Neural cell (in vitro differentiated cells): ENCODE results near the gene NOS1AP. TPM values are rescaled to one million over a fixed set of nuclear protein-coding genes. Genes with fewer than 3 reads are reported as not detected.

Experiments
- H2AFZ ChIP-seq: fragments of 200-600, 300-800 bp; sonication (generic), shearing (Covaris generic); 2 replicates; pipeline ENCODE4 v1.6.0; 2014; ENCODE audit warnings: low read depth, mild to moderate bottlenecking, antibody characterized with exemption, low read length, moderate library complexity
- H3F3A ChIP-seq: fragments of 200-600 bp; shearing (Covaris generic); 2 replicates; pipeline ENCODE4 v1.6.1; 2016; ENCODE audit warnings: mild to moderate bottlenecking, moderate library complexity, mixed read lengths, antibody characterized with exemption, low read length; ENCODE audit not compliant: insufficient read depth, poor library complexity, severe bottlenecking
- H3K27ac ChIP-seq: fragments of 200-600, 300-800 bp; sonication (generic), shearing (Covaris generic); 2 replicates; pipeline ENCODE4 v1.5.1; 2014; ENCODE audit warnings: mild to moderate bottlenecking, low read length, moderate library complexity
- H3K27me3 ChIP-seq: fragments of 300-800, 200-600 bp; sonication (generic), shearing (Covaris generic); 2 replicates; pipeline ENCODE4 v1.6.0; 2014; ENCODE audit warnings: mild to moderate bottlenecking, low read depth, low read length, moderate library complexity; ENCODE audit not compliant: insufficient read depth
- H3K36me3 ChIP-seq: fragments of 300-800, 200-600 bp; sonication (generic), shearing (Covaris generic); 2 replicates; pipeline ENCODE4 v1.5.1; 2014; ENCODE audit warnings: mild to moderate bottlenecking, antibody characterized with exemption, low read length, moderate library complexity; ENCODE audit not compliant: insufficient read depth
- H3K4me2 ChIP-seq: fragments of 300-800, 200-600 bp; sonication (generic), shearing (Covaris generic); 2 replicates; pipeline ENCODE4 v1.6.0; 2014; ENCODE audit warnings: mild to moderate bottlenecking, low read length
- H3K4me3 ChIP-seq: fragments of 300-800, 200-600 bp; sonication (generic), shearing (Covaris generic); 2 replicates; pipeline ENCODE4 v1.5.1; 2014; ENCODE audit warnings: mild to moderate bottlenecking, low read length, moderate library complexity
- H3K79me2 ChIP-seq: fragments of 200-600 bp; shearing (Covaris generic); replicated peaks from 2 replicates; pipeline ENCODE4 v1.6.0; 2014; ENCODE audit warnings: mild to moderate bottlenecking, low read length, moderate library complexity; ENCODE audit not compliant: insufficient read depth
- H3K9ac ChIP-seq: fragments of 300-800, 200-600 bp; sonication (generic), shearing (Covaris generic); 2 replicates; pipeline ENCODE4 v1.6.1; 2016; ENCODE audit warnings: mild to moderate bottlenecking, low read length, mixed read lengths
- H3K9me2 ChIP-seq: fragments of 200-600 bp; shearing (Covaris generic); 2 replicates; pipeline ENCODE4 v1.6.1; 2016; ENCODE audit warnings: mild to moderate bottlenecking, low read length, mixed read lengths; ENCODE audit not compliant: insufficient read depth
- H3K9me3 ChIP-seq: fragments of 200-600, 300-800 bp; sonication (generic), shearing (Covaris generic); 2 replicates; pipeline ENCODE4 v1.6.1; 2016; ENCODE audit warnings: mild to moderate bottlenecking, mixed run types, low read length, moderate library complexity, mixed read lengths
- H4K20me1 ChIP-seq: fragments of 200-600 bp; shearing (Covaris generic); 2 replicates; pipeline ENCODE4 v1.6.1; 2016; ENCODE audit warnings: mild to moderate bottlenecking, mixed run types; ENCODE audit not compliant: insufficient read depth
- CTCF ChIP-seq: fragments of 450-650 bp; IDR thresholded peaks from 2 replicates; pipeline ENCODE4 v1.5.1; 2014; ENCODE audit warnings: antibody characterized with exemption, mild to moderate bottlenecking, moderate library complexity; ENCODE audit not compliant: poor library complexity, severe bottlenecking
- EP300 ChIP-seq: fragments of 450-650 bp; conservative IDR thresholded peaks from 2 replicates; pipeline ENCODE4 v1.6.1; 2014; ENCODE audit warnings: antibody characterized with exemption, mild to moderate bottlenecking, moderate library complexity; ENCODE audit not compliant: poor library complexity, severe bottlenecking
- EZH2 ChIP-seq: fragments of 200-600, 300-800 bp; shearing (Covaris generic), sonication (generic); IDR thresholded peaks from 2 replicates; pipeline ENCODE4 v1.6.1; 2014; ENCODE audit warnings: antibody characterized with exemption, low read length, borderline replicate concordance, mild to moderate bottlenecking; ENCODE audit not compliant: insufficient read depth, poor library complexity, severe bottlenecking
- MXI1 ChIP-seq: fragments of 450-650 bp; conservative IDR thresholded peaks from 2 replicates; pipeline ENCODE4 v1.6.1; 2014; ENCODE audit warnings: antibody characterized with exemption, mild to moderate bottlenecking; ENCODE audit not compliant: poor library complexity, severe bottlenecking
- RAD21 ChIP-seq: fragments of 450-650 bp; conservative IDR thresholded peaks from 2 replicates; pipeline ENCODE4 v1.6.1; 2014; ENCODE audit warnings: antibody characterized with exemption, mild to moderate bottlenecking, moderate library complexity
- REST ChIP-seq: IDR thresholded peaks from 2 replicates; pipeline ENCODE4 v1.6.1; 2012; ENCODE audit warnings: borderline replicate concordance
- SMC3 ChIP-seq: fragments of 450-650 bp; conservative IDR thresholded peaks from 2 replicates; pipeline ENCODE4 v1.6.1; 2014; ENCODE audit warnings: antibody characterized with exemption, mild to moderate bottlenecking, moderate library complexity; ENCODE audit not compliant: poor library complexity
- TAF1 ChIP-seq: IDR thresholded peaks from 2 replicates; pipeline ENCODE4 v1.6.1; 2012; ENCODE audit warnings: low read depth
- polyA plus RNA-seq: library from polyadenylated mRNA; depleted of rRNA; stranded (reverse); fragments of >200 nt; gene quantifications from 2 replicates; pipeline ENCODE4 v1.2.3, GENCODE V29; 2014

Gene NOS1AP
- polyA plus RNA-seq, 1 donor from 2014 or later = 5.3 TPM

GRCh38 chr1:162319493-162320175 lies 250.1 kb downstream of the NOS1AP start:
- Histone ChIP-seq H3F3A (no peaks in the 10 kb centered on the region), H2AFZ (no peak overlapping the region), H3K4me2 (no peak overlapping the region), H4K20me1 (no peaks in the 10 kb centered on the region), H3K79me2 (no peaks in the 10 kb centered on the region), H3K36me3 (no peaks in the 10 kb centered on the region), H3K27me3 (no peaks in the 10 kb centered on the region), H3K4me3 (no peak overlapping the region), H3K9ac (no peak overlapping the region), H3K9me3 (no peaks in the 10 kb centered on the region), H3K27ac (no peak overlapping the region), H3K9me2 (no peaks in the 10 kb centered on the region)
- no peak for TF ChIP-seq EP300
- TF ChIP-seq REST = no peak

GRCh38 chr1:162321809-162322422 lies 252.4 kb downstream of the NOS1AP start:
- no peaks in the 10 kb centered on the region for H3K27me3 ChIP-seq

More at GRCh38 chr1:162321809-162322422, 252.4 kb downstream of the NOS1AP start:
- Histone ChIP-seq H4K20me1 (no peaks in the 10 kb centered on the region), H3K27ac (no peak overlapping the region), H3F3A (no peaks in the 10 kb centered on the region), H3K36me3 (no peaks in the 10 kb centered on the region), H3K9me2 (no peaks in the 10 kb centered on the region), H3K4me2 (no peak overlapping the region), H3K9ac (no peak overlapping the region), H3K9me3 (no peaks in the 10 kb centered on the region), H3K79me2 (no peaks in the 10 kb centered on the region), H2AFZ (no peak overlapping the region), H3K4me3 (no peak overlapping the region)
- no peak for TF ChIP-seq EZH2
- TF ChIP-seq EP300 = no peak
- TF ChIP-seq RAD21 = no peak
- TF ChIP-seq SMC3 = no peak
- no peak for TF ChIP-seq CTCF
- no peak for TF ChIP-seq MXI1
- TF ChIP-seq TAF1 = no peak
- no peak for TF ChIP-seq REST
